ENCODE measurements around the gene CC2D2A.
A peak's percentile ranks its signal among the peaks of the same experiment; 100 is the strongest.

Gene CC2D2A

DNA sequence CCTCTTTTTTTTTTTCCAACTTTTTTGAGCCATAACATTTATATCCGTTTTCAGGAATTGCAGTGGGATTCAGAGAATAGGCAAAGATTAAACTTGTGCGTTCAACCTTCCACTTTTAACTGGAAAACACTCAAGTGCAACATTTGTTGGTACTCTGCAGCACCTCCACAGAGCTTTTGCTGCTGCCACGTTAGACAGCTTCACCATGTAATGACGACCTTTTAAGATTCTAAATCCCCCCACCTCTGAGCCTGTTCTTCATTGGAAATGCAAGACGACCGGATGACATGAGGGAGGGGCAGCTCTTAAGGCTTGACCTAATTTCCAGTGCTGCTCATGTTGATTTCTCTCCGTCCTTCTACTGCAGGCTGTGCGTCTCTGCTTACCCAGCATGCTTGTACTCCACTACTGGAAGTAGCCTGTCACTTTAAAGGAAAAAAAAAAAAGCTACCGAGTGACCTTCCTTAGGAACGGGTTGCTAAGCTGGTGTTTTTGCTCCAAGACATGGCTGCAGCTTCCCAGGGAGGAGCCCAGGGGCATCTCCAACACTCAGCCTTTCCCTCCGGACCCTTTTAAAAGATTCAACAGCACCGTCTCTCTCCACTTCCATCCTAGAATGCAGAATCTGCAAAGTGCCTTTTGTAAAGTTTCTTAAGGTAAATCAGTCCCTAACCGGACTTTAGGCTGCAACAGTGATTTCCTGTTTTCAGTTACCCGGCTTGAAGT, at the start of gene CC2D2A:
Gene CC2D2A, plus strand, starts transcription at position 481 of the 726 bp plus-strand sequence. CDS start 6,051 bp downstream, outside the sequence.
- no peak for DNase-seq

DNA sequence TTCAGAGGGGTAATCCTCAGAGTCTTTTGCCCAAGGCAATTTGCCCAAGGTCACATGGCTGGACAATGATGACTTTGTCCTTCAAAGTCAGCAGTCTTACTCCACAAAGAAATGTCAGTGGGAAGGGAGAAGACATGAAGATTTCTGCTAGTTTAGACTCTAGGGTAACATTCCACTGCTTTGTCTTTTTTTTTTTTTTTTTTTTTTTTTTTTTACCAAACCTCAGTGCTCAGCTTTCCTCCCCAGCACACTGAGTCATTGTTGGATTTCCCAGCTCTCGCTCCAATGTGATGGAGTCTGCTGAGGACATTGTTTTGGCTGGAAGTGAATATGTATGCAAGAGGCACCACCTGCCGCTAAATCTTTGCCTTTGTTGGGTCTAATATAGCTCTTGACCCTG, 49.0 kb upstream of the CC2D2A start:
- DNase-seq, result no peak

DNA sequence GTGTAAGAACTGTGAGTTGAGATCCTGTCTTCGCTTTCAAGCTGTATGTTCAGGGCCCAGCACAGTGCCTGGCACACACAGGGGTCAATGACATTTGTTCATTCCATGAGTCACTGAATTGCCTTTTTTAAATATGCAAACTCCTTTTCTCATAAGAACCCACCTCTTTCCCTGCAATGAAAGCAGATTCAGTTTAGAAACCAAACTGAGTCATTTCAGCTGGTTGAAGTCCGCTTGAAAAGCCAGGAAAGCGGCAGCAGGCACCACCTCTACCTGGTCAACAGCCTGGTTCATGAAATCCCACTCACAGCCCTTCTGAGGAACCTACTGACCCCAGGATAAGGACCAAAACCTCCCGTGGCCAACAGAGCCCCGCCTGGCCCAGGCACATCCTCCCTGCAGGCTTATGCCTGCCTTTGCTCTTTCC, 46.4 kb upstream of the CC2D2A start:
- peak; percentile 30 for DNase-seq

- DNase-seq, result no peak
Measured at GRCh38 chr4:15425520-15425919, 44.2 kb upstream of the CC2D2A start.

GRCh38 chr4:15427161-15427560, 42.5 kb upstream of the CC2D2A start:
- no peak for DNase-seq

DNA sequence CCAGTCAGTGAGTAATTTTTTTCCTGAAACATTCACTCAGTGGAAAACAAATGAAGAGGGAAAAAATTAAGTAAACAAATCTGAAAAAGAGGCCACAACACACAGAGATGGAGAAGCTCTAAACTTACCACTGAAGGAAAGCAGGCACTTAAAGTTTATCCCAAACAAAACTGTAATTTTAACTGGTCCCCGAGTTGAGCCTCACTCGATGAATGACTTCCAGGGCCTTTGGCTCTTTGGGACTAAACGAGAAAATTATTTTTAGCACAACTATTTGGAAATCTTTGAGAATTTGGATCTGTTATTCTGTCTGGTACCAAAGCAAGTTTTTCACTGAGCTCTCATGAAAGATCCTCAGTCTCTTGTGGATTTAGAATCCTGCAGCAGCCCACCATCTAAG, 42.0 kb upstream of the CC2D2A start, which contains the start of gene C1QTNF7:
Gene C1QTNF7, plus strand, starts transcription at position 333 of the 400 bp plus-strand sequence. CDS start 7,711 bp downstream, outside the sequence.
- DNase-seq, result no peak

DNA sequence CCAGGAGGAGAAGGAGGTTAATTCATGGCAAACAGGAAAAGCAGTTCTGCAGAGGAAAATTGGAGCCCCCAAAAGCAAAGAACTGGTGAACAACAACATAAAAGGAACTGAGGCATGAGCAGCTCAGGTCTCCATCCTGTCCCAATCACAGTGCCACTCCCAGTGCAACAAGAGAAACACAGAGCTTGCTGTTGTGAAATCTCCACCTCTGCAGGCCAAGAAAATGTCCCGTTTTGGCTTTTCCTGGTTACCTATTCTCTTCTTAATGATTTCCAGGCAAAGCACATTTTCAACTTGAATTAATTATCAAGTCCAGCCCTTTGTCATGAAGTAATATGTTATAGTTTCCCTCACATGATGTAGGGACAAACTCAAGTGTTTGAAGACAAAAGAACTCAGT, 41.1 kb upstream of the CC2D2A start:
- no peak for DNase-seq

DNA sequence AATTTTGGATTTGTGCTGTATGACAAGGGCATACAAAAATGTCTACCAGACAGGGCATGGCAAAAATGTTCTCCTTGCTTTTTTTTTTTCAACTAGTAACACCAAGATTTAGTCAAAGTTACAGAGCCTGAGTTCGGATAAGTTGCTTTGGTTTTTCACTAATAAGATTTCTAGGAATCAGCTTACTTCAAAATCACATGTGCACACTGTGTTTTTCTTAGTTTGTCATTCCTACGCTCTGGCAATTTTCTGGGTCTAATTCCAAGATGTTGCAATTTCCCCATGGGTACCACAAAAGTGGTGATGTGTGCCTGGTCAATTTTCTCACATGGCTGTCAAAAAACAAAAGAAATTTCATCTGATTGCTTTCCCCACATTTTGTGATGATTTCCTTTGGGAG, 35.6 kb upstream of the CC2D2A start:
- DNase-seq, result no peak

- DNase-seq, result no peak
Measured at GRCh38 chr4:15434676-15435075, 35.0 kb upstream of the CC2D2A start.

GRCh38 chr4:15436513-15436912, 33.2 kb upstream of the CC2D2A start:
- no peak for DNase-seq

DNA sequence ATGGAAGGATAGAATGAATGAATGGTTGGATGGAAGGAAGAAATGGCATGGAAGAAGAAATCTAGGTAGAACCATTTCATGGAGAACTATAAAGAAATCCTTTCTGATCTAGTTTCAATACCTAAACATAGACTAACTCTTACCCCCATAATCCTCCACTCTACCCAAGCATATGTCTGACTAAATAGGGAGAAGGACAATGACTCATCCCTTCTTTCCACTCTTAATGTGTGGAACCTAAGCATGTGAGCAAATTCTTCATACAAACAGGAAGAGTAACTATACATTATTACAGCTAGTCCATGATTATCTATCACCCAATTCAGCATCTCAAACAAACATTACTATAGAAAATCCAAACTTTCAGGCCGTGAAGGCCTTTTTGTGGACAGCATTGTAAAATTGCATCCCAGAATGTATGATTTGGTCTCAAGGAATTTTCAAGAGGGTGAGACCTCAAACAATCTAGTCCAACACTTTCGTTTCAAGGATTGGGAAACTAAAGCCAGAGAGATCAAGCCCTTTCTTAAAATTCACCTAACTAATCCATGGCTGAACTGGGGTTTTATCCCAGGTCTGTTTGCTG, 30.6 kb upstream of the CC2D2A start:
- DNase-seq, result no peak

GRCh38 chr4:15443371-15444160, 26.1 kb upstream of the CC2D2A start:
- DNase-seq, result no peak

DNA sequence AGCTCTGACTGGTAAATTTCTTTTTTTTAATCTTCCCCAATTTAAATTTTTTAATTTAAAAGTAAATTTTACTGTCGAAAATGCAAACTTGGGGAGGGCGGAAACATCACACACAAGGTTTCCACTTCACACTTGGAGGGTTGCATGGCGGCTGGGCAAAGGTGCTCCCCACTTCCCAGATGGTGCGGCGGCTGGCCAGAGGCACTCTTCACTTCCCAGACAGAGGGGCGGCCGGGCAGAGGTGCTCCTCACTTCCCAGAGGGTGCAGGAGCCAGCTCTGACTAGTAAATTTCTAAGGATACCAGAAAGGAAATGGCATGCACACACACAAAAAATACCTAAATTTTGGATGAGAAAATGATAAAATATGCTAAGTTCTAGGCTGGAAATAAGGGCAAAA, 25.4 kb upstream of the CC2D2A start:
- DNase-seq, result no peak

DNA sequence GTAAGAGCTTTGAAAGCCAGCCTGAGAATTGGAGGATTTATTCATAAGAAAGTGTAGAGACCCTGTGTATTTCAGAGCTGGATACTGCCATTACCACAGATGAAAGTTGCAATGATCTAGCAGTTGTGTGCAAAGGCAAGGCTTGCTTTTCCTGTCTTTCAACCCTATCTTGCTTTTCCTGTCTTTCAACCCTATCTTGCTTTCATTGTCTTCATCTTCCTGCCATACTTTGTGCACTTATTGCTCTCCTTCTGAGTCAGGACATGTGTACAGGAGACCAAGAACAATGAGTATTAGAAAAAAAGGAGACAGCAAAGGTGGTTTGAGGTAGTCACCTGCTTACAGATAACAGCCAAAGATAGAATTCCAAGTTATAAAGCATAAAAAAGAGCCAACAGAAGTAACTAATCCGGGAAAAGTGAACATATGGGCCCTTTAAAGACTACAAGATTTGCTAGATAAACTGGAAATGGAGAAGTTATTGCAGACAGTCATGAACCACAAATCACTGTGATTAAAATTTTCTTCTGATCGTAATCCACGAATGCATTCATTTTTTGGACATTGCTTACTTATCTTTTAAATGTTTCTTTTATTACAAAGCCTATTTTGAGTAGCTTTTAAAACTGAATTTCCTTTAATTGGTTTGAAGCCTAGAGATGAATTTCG, 24.7 kb upstream of the CC2D2A start:
- no peak for DNase-seq

DNA sequence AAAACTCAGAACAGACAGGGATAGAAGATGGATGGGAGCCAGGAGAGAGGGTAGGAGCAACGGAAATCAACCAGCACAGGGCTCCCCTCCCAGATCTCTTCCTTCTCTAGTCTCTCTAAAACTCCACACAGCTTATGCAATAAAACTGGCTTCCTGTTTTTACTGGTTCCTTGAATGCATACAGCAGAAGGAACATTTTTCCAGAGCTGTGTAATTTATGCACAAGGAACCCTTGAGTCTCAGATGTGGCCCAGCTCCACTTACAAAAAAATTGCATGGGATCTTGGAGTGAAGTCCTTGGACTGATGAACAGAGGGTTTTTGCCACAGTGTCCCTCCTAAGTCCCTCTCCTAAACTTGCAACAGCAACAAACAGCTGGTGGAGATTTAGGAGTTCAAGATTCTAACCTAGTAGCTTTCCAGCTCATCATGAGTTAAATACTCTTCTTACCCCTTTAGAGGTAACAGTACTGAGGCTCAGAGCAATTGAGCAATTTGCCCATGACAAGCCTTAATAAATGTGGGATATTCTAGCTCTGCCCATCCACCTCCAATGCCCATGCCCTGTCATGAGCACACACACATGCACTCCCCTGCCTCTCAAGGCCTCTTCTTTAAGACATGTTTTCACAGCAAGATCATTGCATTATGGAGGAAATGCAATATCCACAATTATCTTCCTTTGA, 18.4 kb upstream of the CC2D2A start:
- no peak for DNase-seq

DNA sequence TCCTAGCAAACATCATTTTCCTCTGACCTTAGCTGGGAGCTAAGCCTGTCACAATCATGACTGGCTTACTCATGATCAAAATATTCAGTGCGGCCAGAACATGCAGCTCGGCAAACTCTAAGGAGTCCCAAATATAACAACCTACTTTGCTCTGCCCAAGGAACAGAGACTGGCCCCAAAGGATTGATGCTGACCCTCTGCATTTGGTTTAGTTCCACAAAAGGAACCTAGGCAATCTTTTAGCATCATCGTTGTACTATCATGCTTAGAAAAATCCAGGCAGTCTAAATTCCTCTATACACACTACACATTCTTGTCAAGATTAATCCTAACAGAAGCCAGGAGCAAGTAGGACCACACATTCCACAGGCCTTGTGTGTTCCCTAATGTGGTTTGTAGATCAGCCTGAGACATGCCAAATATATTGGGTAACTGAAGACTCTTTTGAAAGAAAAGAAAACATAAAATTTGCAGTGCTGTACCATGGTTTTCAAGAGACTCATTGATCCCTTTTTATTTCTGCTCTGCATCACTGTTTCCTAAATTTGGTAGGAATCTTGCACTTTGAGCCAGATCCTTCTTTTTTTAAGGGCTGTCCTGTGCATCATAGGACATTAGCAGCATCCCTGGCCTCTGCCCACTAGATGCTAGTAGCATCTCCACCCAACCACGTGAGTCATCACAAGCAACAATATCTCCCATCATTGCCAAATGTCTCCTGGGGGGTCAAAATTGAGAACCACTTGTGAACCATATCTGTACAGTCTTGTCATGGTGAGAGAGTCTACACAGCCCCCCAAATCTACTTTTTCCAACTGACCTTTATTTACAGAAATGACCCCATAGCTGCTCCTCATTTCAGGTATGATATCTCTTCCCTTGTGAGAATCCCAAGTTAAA, 17.6 kb upstream of the CC2D2A start:
- DNase-seq, result no peak

GRCh38 chr4:15455290-15455689, 14.4 kb upstream of the CC2D2A start:
- no peak for DNase-seq

- DNase-seq, result no peak
Measured at GRCh38 chr4:15457406-15458201, 12.1 kb upstream of the CC2D2A start.

DNA sequence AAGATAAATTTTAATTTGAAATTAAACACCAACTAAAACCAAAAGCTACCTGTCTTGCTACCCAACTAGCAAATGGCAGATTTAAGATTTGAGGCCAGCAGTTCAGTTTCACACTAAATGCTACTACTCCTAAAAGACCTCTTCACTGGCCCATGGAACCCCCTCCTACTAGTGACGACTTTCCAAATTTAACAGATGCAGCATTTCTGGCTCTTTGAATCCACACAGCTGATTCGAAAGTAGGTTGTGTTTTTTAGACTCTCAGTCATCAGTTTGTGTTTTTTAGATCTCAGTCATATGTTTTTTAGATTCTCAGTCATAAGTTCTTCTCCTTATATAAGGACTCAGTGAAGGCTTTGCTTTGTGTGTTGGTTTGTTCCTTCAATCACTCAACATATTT, 11.1 kb upstream of the CC2D2A start:
- no peak for DNase-seq

DNA sequence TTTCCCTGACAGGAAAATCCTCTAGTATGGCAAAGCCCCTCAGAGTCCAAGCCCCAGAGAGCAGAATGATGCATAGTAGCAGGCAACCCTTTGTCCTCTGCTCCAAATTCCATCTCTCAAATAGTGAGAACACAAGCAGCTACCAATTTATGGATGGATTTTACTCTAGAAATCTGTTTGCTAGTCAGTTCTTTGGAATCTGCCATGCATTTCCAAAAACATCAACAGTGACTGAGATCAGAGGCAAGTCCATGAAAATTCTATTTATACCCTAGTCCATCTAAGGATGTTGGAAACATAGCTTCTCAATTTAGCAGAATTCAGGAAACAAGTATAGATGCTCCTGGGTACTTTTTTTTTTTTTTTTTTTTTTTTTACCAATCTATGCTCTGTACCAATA, 10.0 kb upstream of the CC2D2A start:
- DNase-seq, result no peak

GRCh38 chr4:15466596-15466995, 3.1 kb upstream of the CC2D2A start:
- no peak for DNase-seq

Measured in stimulated activated CD8-positive, alpha-beta memory T cell treated with anti-CD3 and anti-CD28 coated beads, Interleukin-4, amount 100 ng/mL, for 48 hours (primary cell).